Keratinocyte (primary cell): ENCODE measurements around the gene ASB15. TPM values are rescaled to one million over a fixed set of nuclear protein-coding genes. Genes with fewer than 3 reads are reported as not detected.

Source experiments
- DNase-seq: peaks from one replicate; pipeline ENCODE4 v3.0.0-alpha.2; 2011; ENCODE audit warnings: low read depth, missing footprints, low spot score
- FAIRE-seq: peaks from 2 replicates; lab custom pipeline; 2011; peaks lifted over from hg19 to GRCh38; lab: Jason Lieb, UNC
- H2AFZ ChIP-seq: 2 replicates; pipeline ENCODE4 v1.6.0; 2012; ENCODE audit warnings: low read length, control low read depth, inconsistent platforms; ENCODE audit not compliant: control insufficient read depth
- H3K27ac ChIP-seq: 2 replicates; pipeline ENCODE4 v1.5.1; 2011; ENCODE audit warnings: low read length; ENCODE audit not compliant: control insufficient read depth, insufficient read depth
- H3K27me3 ChIP-seq: 3 replicates; pipeline ENCODE4 v1.6.0; 2011; ENCODE audit warnings: low read length; ENCODE audit not compliant: control insufficient read depth, insufficient read depth; ENCODE audit errors: extremely low read depth
- H3K36me3 ChIP-seq, 2 experiments: 2 replicates in 1 of 2; 3 replicates in 1 of 2; pipeline ENCODE4 v1.5.1; 2011; ENCODE audit warnings: low read length in 2 of 2, mild to moderate bottlenecking in 1 of 2; ENCODE audit not compliant: control insufficient read depth in 2 of 2, insufficient read depth in 2 of 2; ENCODE audit errors: extremely low read depth in 1 of 2
- H3K4me1 ChIP-seq: 3 replicates; pipeline ENCODE4 v1.5.1; 2011; ENCODE audit warnings: low read length; ENCODE audit not compliant: control insufficient read depth, insufficient read depth; ENCODE audit errors: extremely low read depth
- H3K4me2 ChIP-seq: 3 replicates; pipeline ENCODE4 v1.6.0; 2011; ENCODE audit warnings: low read depth, low read length; ENCODE audit not compliant: control insufficient read depth, insufficient read depth; ENCODE audit errors: extremely low read depth
- H3K4me3 ChIP-seq, 3 experiments: fragments of 200-600 bp in 1 of 3; sonication (generic) in 1 of 3; 2 replicates in 2 of 3; 3 replicates in 1 of 3; pipeline ENCODE4 v1.5.1; 2011 to 2016; ENCODE audit warnings: low read length in 3 of 3, mild to moderate bottlenecking in 3 of 3, control low read depth in 2 of 3, inconsistent platforms in 1 of 3, low read depth in 1 of 3, mixed read lengths in 1 of 3, mixed run types in 1 of 3, moderate library complexity in 1 of 3; ENCODE audit not compliant: control insufficient read depth in 2 of 3, insufficient read depth in 2 of 3; ENCODE audit errors: extremely low read depth in 1 of 3
- H3K79me2 ChIP-seq: 2 replicates; pipeline ENCODE4 v1.6.0; 2012; ENCODE audit warnings: low read length; ENCODE audit not compliant: control insufficient read depth, insufficient read depth
- H3K9ac ChIP-seq: 3 replicates; pipeline ENCODE4 v1.6.0; 2011; ENCODE audit warnings: low read length; ENCODE audit not compliant: control insufficient read depth, insufficient read depth; ENCODE audit errors: extremely low read depth
- H3K9me1 ChIP-seq: 3 replicates; pipeline ENCODE4 v1.6.0; 2011; ENCODE audit warnings: low read length; ENCODE audit not compliant: control insufficient read depth, insufficient read depth; ENCODE audit errors: extremely low read depth
- H3K9me3 ChIP-seq: 2 replicates; pipeline ENCODE4 v1.5.1; 2012; ENCODE audit warnings: low read depth, low read length; ENCODE audit not compliant: control insufficient read depth
- H4K20me1 ChIP-seq: 3 replicates; pipeline ENCODE4 v1.6.0; 2011; ENCODE audit warnings: low read length; ENCODE audit not compliant: control insufficient read depth, insufficient read depth; ENCODE audit errors: extremely low read depth
- CTCF ChIP-seq, 3 experiments: IDR thresholded peaks in 1 of 3; conservative IDR thresholded peaks in 1 of 3; optimal IDR thresholded peaks in 1 of 3; 2 replicates in 2 of 3; 3 replicates in 1 of 3; pipeline versions ENCODE3 to v1.5.1; 2011; ENCODE audit warnings: low read length in 3 of 3, mild to moderate bottlenecking in 3 of 3, moderate library complexity in 2 of 3, control low read depth in 1 of 3, inconsistent platforms in 1 of 3; ENCODE audit not compliant: insufficient read depth in 2 of 3; ENCODE audit errors: extremely low read depth in 1 of 3
- EZH2 ChIP-seq: IDR thresholded peaks from one replicate; pipeline ENCODE4 v1.6.1; 2012; ENCODE audit warnings: inconsistent platforms, mild to moderate bottlenecking, low read length, moderate library complexity
- dilution Hi-C: fragments of 300-500 bp; cut with MboI; formaldehyde crosslinking; loops from one replicate; pipeline ENCODE4 v1.7.0; 2020; ENCODE audit warnings: low sequenced_read_pairs; ENCODE audit not compliant: extremely low pct_ligation_motif_present
- polyA plus RNA-seq, 5 experiments: library from polyadenylated mRNA; depleted of rRNA in 3 of 5; stranded (reverse) in 3 of 5; stranded (forward) in 1 of 5; unstranded in 1 of 5; fragments of >200 nt; gene quantifications; 1 replicate in 1 of 5; 2 replicates in 3 of 5; 3 replicates in 1 of 5; pipeline versions ENCODE4 v1.2.1 to v1.2.3, GENCODE V29; 2011 to 2012; ENCODE audit warnings: missing spikeins in 2 of 5, low read depth in 1 of 5, low replicate concordance in 1 of 5

Gene ASB15
- polyA plus RNA-seq, 1 donor (not counting 4 experiments of a cell fraction or from before 2014, with no cell fraction given): not detected

GRCh38 chr7:123607423-123607975, 5.9 kb downstream of the ASB15 start:
- Histone ChIP-seq H3K9ac (no peak overlapping the region), H3K4me3 (no peak overlapping the region), H3K9me3 (no peaks in the 10 kb centered on the region), H3K36me3 (no peaks in the 10 kb centered on the region), H3K9me1 (no peaks in the 10 kb centered on the region), H3K27ac (no peak overlapping the region), H4K20me1 (no peaks in the 10 kb centered on the region), H2AFZ (no peak overlapping the region), H3K4me1 (no peaks in the 10 kb centered on the region), H3K4me2 (no peak overlapping the region), H3K27me3 (no peaks in the 10 kb centered on the region), H3K79me2 (no peaks in the 10 kb centered on the region)
- dilution Hi-C loops: no loop called here
- TF ChIP-seq EZH2 (no peak), CTCF (optimal IDR thresholded peaks at IDR 0.05 in 1 of 3, IDR thresholded peaks at IDR 0.05 in 1 of 3, conservative IDR thresholded peaks at IDR 0.05 in 1 of 3; ENCODE audit: extremely low read depth in 1 of 3, insufficient read depth in 2 of 3, low read length in 3 of 3) (no peak)
- DNase-seq (no peak), FAIRE-seq (no peak)

DNA sequence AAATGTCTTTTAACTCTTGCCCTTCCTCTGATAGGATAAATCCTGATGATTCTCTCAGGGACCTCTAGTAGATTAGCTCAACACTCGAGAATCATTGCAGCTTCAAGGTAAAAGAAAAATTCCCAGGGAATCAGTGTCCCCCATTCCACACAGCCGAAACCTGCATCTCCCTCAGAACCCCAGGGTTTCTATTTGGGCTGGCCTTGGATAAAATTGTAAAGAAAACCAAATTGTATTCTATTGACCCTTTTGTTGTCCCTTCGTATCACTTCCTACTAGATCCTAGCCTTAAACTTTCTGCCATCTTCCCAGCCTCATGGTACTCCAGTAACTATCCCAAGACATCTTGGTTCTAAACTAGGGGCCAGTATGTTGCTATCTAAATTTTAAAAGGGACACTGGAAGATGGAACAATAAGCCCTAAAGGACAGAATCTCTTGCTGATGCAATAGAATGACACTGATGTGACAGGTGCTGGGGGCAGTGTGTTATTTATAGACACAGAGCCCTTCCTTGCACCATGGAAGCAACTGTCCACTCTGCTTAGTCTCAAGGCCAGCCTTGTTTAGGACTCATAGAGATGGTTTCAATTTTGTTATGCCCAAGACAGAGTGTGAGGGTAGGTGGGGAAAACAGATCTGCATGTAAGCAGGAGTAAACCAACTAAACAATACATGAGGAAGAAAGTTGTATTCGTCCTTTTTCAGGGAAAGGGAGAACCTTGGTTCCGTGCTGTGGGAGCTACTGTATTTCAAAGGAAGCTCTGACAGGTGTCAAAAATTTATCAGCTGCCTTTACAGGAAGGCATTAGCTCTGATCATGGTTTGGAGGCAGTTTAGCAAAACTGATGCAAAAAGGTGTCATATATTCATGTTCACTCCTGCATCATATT, 7.6 kb downstream of the ASB15 start:
- no peaks in the 10 kb centered on the region for H4K20me1 ChIP-seq
- no peak overlapping the region for H2AFZ ChIP-seq
- H3K9me1 ChIP-seq: no peaks in the 10 kb centered on the region
- dilution Hi-C loops: no loop called here
- H3K9me3 ChIP-seq: no peaks in the 10 kb centered on the region
- H3K27me3 ChIP-seq: no peaks in the 10 kb centered on the region
- H3K27ac ChIP-seq: no peak overlapping the region
- no peak overlapping the region for H3K4me2 ChIP-seq
- no peak overlapping the region for H3K9ac ChIP-seq
- no peak for TF ChIP-seq CTCF (optimal IDR thresholded peaks at IDR 0.05 in 1 of 3, IDR thresholded peaks at IDR 0.05 in 1 of 3, conservative IDR thresholded peaks at IDR 0.05 in 1 of 3; ENCODE audit: extremely low read depth in 1 of 3, insufficient read depth in 2 of 3, low read length in 3 of 3)
- TF ChIP-seq EZH2: no peak
- FAIRE-seq (no peak), DNase-seq (no peak)
- no peak overlapping the region for H3K4me3 ChIP-seq
- no peaks in the 10 kb centered on the region for H3K36me3 ChIP-seq
- no peaks in the 10 kb centered on the region for H3K4me1 ChIP-seq
- H3K79me2 ChIP-seq: no peaks in the 10 kb centered on the region
